ENCODE results near the gene RAB39B. TPM values are rescaled to one million over a fixed set of nuclear protein-coding genes. Genes with fewer than 3 reads are reported as not detected.

Gene RAB39B
- total RNA-seq, 4 donors from 2014 or later: 0.41 to 1.4 TPM; not detected in 2

DNA sequence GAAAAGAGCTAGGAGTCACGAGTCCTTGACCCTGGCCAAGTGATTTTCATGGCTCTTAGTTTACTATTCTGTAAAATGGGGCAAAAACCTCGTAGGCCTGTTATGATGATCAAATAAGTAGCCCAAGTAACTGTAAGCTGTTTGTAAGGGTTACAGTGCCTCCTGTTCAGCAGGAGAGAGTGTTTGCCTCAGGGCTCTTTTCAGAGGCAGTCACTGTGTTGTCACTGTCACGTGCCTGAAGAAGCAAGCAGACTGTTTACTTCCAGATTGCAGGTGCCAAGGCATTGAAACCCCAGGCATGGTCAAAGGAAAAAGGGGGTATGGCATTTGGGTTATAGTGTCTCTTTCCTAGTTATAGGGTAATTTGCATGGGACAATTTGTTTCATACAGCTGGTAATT is 4.5 kb downstream of the RAB39B start:
- DNase-seq: no peak
- Histone ChIP-seq H3K4me3 (no peak overlapping the region), H3K36me3 (no peaks in the 10 kb centered on the region), H3K4me1 (no peaks in the 10 kb centered on the region), H3K27me3 (peaks cover 9% of the 10 kb centered on the region), H3K9me3 (no peaks in the 10 kb centered on the region), H3K27ac (no peak overlapping the region)
- in situ Hi-C loops (cut with MboI; ENCODE audit: low pct_ligation_motif_present in 1 of 4, low pct_unique_long_range_greater_than_20kb in 1 of 4, low sequenced_read_pairs in 3 of 4): no loop called here
- WGBS, 2 donors (ENCODE audit: low coverage in 1 of 2): 51 to 83% methylated on average over 1 to 3 of the region's 3 CpGs
- TF ChIP-seq POLR2AphosphoS5 (IDR thresholded peaks at IDR 0.05) (no peak), POLR2A (IDR thresholded peaks at IDR 0.05) (no peak), EP300 (IDR thresholded peaks at IDR 0.05; ENCODE audit: low read depth) (no peak)
- TF ChIP-seq, protein P1, sequence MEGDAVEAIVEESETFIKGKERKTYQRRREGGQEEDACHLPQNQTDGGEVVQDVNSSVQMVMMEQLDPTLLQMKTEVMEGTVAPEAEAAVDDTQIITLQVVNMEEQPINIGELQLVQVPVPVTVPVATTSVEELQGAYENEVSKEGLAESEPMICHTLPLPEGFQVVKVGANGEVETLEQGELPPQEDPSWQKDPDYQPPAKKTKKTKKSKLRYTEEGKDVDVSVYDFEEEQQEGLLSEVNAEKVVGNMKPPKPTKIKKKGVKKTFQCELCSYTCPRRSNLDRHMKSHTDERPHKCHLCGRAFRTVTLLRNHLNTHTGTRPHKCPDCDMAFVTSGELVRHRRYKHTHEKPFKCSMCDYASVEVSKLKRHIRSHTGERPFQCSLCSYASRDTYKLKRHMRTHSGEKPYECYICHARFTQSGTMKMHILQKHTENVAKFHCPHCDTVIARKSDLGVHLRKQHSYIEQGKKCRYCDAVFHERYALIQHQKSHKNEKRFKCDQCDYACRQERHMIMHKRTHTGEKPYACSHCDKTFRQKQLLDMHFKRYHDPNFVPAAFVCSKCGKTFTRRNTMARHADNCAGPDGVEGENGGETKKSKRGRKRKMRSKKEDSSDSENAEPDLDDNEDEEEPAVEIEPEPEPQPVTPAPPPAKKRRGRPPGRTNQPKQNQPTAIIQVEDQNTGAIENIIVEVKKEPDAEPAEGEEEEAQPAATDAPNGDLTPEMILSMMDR (IDR thresholded peaks at IDR 0.05): no peak
- intact Hi-C loops (cut with DNase I; ENCODE audit: low total_unique reads): no loop called here

DNA sequence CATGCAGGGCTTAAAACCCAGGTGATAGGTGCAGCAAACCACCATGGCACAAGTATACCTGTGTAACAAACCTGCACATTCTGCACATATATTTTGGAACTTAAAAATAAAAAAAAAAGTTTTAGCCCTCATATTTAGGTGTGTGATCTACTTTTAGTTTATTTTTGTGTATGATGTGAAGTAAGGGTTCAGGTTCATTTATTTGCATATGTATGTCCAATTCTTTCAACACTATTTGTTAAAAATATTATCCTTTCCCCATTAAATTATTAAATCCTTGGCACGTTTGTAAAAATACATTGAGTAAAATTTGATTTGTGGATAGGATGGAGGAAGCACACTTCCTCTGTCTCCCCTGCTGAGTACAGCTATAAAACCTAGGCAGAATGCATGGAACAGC is 12.9 kb downstream of the RAB39B start:
- TF ChIP-seq EP300 (IDR thresholded peaks at IDR 0.05; ENCODE audit: low read depth): no peak
- TF ChIP-seq, protein P1 (IDR thresholded peaks at IDR 0.05): no peak
- no peak for TF ChIP-seq POLR2AphosphoS5 (IDR thresholded peaks at IDR 0.05)
- TF ChIP-seq POLR2A (IDR thresholded peaks at IDR 0.05): no peak
- H3K27me3 ChIP-seq: no peaks in the 10 kb centered on the region
- no peak overlapping the region for H3K4me3 ChIP-seq
- in situ Hi-C loops (cut with MboI; ENCODE audit: low pct_ligation_motif_present in 1 of 4, low pct_unique_long_range_greater_than_20kb in 1 of 4, low sequenced_read_pairs in 3 of 4): no loop called here
- H3K4me1 ChIP-seq: no peaks in the 10 kb centered on the region
- DNase-seq: no peak
- H3K9me3 ChIP-seq: no peaks in the 10 kb centered on the region
- intact Hi-C loops (cut with DNase I; ENCODE audit: low total_unique reads): no loop called here
- H3K27ac ChIP-seq: no peak overlapping the region
- no peaks in the 10 kb centered on the region for H3K36me3 ChIP-seq
- WGBS, 2 donors (ENCODE audit: low coverage in 1 of 2): 60 to 75% methylated on average over 1 of the region's 1 CpG

DNA sequence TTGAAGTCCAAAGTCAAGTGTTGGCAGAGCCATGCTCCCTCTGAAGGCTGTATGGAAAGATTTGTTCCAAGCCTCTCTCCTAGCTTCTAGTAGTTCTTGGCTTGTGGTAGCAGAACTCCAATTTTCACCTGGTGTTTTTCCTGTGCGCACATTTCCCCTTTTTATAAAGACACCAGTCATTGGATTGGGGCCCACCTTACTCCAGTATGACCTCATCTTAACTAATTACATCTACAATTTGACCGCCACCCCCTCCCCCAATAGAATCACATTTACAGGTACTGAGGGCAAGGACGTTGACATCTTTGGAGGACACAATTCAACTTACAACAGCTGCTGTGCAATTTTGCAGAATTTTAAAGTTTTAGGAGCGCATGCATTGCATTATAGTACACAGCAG is 16.8 kb downstream of the RAB39B start:
- 65 to 100% methylated on average over 2 to 4 of the region's 4 CpGs for WGBS, 2 donors (ENCODE audit: low coverage in 1 of 2)
- intact Hi-C loops (cut with DNase I; ENCODE audit: low total_unique reads): no loop called here
- no peaks in the 10 kb centered on the region for H3K36me3 ChIP-seq
- H3K9me3 ChIP-seq: no peaks in the 10 kb centered on the region
- H3K4me1 ChIP-seq: no peaks in the 10 kb centered on the region
- DNase-seq: no peak
- no peak overlapping the region for H3K27ac ChIP-seq
- no peaks in the 10 kb centered on the region for H3K27me3 ChIP-seq
- in situ Hi-C loops (cut with MboI; ENCODE audit: low pct_ligation_motif_present in 1 of 4, low pct_unique_long_range_greater_than_20kb in 1 of 4, low sequenced_read_pairs in 3 of 4): no loop called here
- H3K4me3 ChIP-seq: no peak overlapping the region
- no peak for TF ChIP-seq POLR2AphosphoS5 (IDR thresholded peaks at IDR 0.05)
- no peak for TF ChIP-seq POLR2A (IDR thresholded peaks at IDR 0.05)
- TF ChIP-seq, protein P1 (IDR thresholded peaks at IDR 0.05): no peak
- no peak for TF ChIP-seq EP300 (IDR thresholded peaks at IDR 0.05; ENCODE audit: low read depth)

DNA sequence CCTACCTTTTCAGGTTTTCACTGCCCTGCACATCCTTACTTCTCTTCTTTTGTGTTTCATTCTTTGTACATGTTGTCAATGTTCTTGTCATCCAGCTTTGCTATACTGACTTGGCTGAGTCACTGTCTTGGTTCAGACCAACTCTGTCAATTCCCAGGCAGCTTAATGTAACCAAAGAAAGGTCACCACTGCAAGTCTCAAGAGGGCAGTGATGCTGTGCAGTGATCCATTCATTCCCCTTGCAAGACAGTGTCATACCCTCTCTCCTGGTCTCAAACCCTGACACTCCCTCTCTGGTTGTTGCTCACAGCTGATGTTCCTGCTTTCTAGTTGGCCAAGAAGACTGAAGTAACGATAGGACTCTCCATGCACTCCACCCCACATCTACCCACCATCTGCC is 17.5 kb downstream of the RAB39B start:
- no peaks in the 10 kb centered on the region for H3K9me3 ChIP-seq
- H3K27me3 ChIP-seq: no peaks in the 10 kb centered on the region
- no peak overlapping the region for H3K27ac ChIP-seq
- in situ Hi-C loops (cut with MboI; ENCODE audit: low pct_ligation_motif_present in 1 of 4, low pct_unique_long_range_greater_than_20kb in 1 of 4, low sequenced_read_pairs in 3 of 4) (no loop called here), intact Hi-C loops (cut with DNase I; ENCODE audit: low total_unique reads) (no loop called here)
- H3K4me1 ChIP-seq: no peaks in the 10 kb centered on the region
- no peak for DNase-seq
- 76% methylated on average over 1 of the region's 1 CpG; no CpG with 5 or more reads in 1 of the 2 donors for WGBS, 2 donors (ENCODE audit: low coverage in 1 of 2)
- no peak overlapping the region for H3K4me3 ChIP-seq
- TF ChIP-seq, protein P1 (IDR thresholded peaks at IDR 0.05): no peak
- no peak for TF ChIP-seq POLR2AphosphoS5 (IDR thresholded peaks at IDR 0.05)
- TF ChIP-seq EP300 (IDR thresholded peaks at IDR 0.05; ENCODE audit: low read depth): no peak
- TF ChIP-seq POLR2A (IDR thresholded peaks at IDR 0.05): no peak
- no peaks in the 10 kb centered on the region for H3K36me3 ChIP-seq
